Peyer's patch (tissue), 4 donors: ENCODE results near the gene LY86.

Source experiments
- POLR2A ChIP-seq, 2 donors: fragments of 450-650 bp; IDR thresholded peaks; one replicate each; pipeline ENCODE4 v1.5.1; 2017; ENCODE audit warnings: antibody characterized with exemption in 2 of 2, mild to moderate bottlenecking in 2 of 2, moderate library complexity in 2 of 2
- TF ChIP-seq, protein P1 (sequence below), 6 experiments: fragments of 450-650 bp in 4 of 6; fragments of 200-600 bp in 2 of 6; sonication (generic) in 1 of 6; IDR thresholded peaks; one replicate each; pipeline ENCODE4 v1.5.1; 2017 to 2019; ENCODE audit warnings: antibody characterized with exemption in 6 of 6, mild to moderate bottlenecking in 3 of 6, moderate library complexity in 1 of 6

DNA sequence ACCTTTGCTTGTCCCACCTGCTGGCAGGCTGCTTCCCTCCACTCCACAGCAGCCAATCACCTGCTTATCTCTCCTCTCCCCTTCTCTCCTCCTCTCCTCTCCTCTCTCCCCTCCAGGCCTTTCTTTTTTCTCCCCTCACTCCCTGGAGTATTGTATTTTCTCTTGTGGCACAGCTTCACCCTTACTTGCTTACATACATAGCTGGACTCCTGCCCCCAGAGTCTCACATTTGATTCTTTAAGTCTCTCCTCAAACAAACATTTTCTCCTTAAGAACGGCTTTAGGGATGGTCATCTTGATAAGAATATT lies 3.6 kb upstream of the LY86 start:
- TF ChIP-seq POLR2A (IDR thresholded peaks at IDR 0.05) = no peak
- TF ChIP-seq, protein P1, sequence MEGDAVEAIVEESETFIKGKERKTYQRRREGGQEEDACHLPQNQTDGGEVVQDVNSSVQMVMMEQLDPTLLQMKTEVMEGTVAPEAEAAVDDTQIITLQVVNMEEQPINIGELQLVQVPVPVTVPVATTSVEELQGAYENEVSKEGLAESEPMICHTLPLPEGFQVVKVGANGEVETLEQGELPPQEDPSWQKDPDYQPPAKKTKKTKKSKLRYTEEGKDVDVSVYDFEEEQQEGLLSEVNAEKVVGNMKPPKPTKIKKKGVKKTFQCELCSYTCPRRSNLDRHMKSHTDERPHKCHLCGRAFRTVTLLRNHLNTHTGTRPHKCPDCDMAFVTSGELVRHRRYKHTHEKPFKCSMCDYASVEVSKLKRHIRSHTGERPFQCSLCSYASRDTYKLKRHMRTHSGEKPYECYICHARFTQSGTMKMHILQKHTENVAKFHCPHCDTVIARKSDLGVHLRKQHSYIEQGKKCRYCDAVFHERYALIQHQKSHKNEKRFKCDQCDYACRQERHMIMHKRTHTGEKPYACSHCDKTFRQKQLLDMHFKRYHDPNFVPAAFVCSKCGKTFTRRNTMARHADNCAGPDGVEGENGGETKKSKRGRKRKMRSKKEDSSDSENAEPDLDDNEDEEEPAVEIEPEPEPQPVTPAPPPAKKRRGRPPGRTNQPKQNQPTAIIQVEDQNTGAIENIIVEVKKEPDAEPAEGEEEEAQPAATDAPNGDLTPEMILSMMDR (IDR thresholded peaks at IDR 0.05) = no peak
